DND-41 (cell line): Measurements from ENCODE around the gene SYT9.

Experiments used
- ATAC-seq: fragments of 200-7000 bp; cut with Tn5 transposase; 3 replicates; pipeline ENCODE4 v1.9.1; 2021; ENCODE audit warnings: low read depth; ENCODE audit not compliant: insufficient read depth
- DNase-seq: peaks from one replicate; pipeline ENCODE4 v3.0.0-alpha.2; 2020
- H2AFZ ChIP-seq: 2 replicates; pipeline ENCODE4 v1.6.0; 2012; ENCODE audit warnings: low read depth, low read length
- H3K27ac ChIP-seq: 2 replicates; pipeline ENCODE4 v1.5.1; 2012; ENCODE audit warnings: low read length, inconsistent platforms
- H3K27me3 ChIP-seq: fragments of 200-600 bp; sonication (generic); 2 replicates; pipeline ENCODE4 v1.6.0; 2012; ENCODE audit warnings: low read length, mild to moderate bottlenecking, inconsistent platforms; ENCODE audit not compliant: insufficient read depth, poor library complexity
- H3K36me3 ChIP-seq: 2 replicates; pipeline ENCODE4 v1.5.1; 2012; ENCODE audit warnings: low read length, inconsistent platforms; ENCODE audit not compliant: insufficient read depth
- H3K4me1 ChIP-seq: 2 replicates; pipeline ENCODE4 v1.5.1; 2012; ENCODE audit warnings: mild to moderate bottlenecking, low read length; ENCODE audit not compliant: insufficient read depth
- H3K4me2 ChIP-seq: 2 replicates; pipeline ENCODE4 v1.6.0; 2012; ENCODE audit warnings: mild to moderate bottlenecking, moderate library complexity, low read length, inconsistent platforms; ENCODE audit not compliant: insufficient read depth
- H3K4me3 ChIP-seq, 2 experiments: fragments of 200-600 bp in 1 of 2; shearing (Covaris generic) in 1 of 2; 2 replicates each; pipeline ENCODE4 v1.5.1; 2012 to 2016; ENCODE audit warnings: inconsistent platforms in 2 of 2, low read length in 2 of 2, mild to moderate bottlenecking in 2 of 2, low read depth in 1 of 2, moderate library complexity in 1 of 2
- H3K79me2 ChIP-seq: 2 replicates; pipeline ENCODE4 v1.6.0; 2012; ENCODE audit warnings: low read length, inconsistent platforms; ENCODE audit not compliant: insufficient read depth
- H3K9ac ChIP-seq: 2 replicates; pipeline ENCODE4 v1.6.0; 2012; ENCODE audit warnings: low read depth, mild to moderate bottlenecking, inconsistent platforms, low read length, moderate library complexity
- H3K9me3 ChIP-seq: 2 replicates; pipeline ENCODE4 v1.5.1; 2012; ENCODE audit warnings: low read length, moderate library complexity, mild to moderate bottlenecking, inconsistent platforms; ENCODE audit not compliant: insufficient read depth, severe bottlenecking
- H4K20me1 ChIP-seq: 2 replicates; pipeline ENCODE4 v1.6.0; 2012; ENCODE audit warnings: low read length; ENCODE audit not compliant: insufficient read depth
- EZH2 ChIP-seq: IDR thresholded peaks from 3 replicates; pipeline ENCODE4 v1.6.1; 2012; ENCODE audit warnings: borderline replicate concordance, low read depth, mild to moderate bottlenecking, moderate library complexity, low read length, inconsistent platforms; ENCODE audit not compliant: severe bottlenecking
- TF ChIP-seq, protein P1 (sequence below): IDR thresholded peaks from 2 replicates; pipeline ENCODE4 v1.5.1; 2012; ENCODE audit warnings: borderline replicate concordance, low read length, moderate library complexity, mild to moderate bottlenecking; ENCODE audit not compliant: poor library complexity, severe bottlenecking; ENCODE audit errors: extremely low read depth

Gene SYT9

DNA sequence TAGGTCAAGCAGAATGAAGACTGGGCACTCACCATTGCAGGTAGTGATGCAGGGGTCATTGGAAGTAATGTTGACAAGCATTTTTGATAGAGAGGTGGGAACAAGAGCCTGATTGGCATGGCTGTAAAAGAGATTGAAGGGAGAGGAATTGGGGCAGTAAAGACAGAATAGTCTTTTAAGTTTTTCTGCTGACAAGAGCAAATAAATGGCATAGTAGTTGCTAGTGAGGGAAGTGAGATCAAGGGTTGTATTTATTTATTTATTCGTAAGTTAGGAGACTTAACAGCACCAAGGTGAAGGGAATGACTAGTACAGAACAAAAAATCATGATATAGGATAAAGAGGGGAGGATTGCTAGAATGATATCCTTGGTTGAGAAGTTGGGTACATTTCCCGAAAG lies 11.0 kb downstream of the SYT9 start:
- H3K27me3 ChIP-seq: no peaks in the 10 kb centered on the region
- no peaks in the 10 kb centered on the region for H3K79me2 ChIP-seq
- no peaks in the 10 kb centered on the region for H3K4me1 ChIP-seq
- H3K9ac ChIP-seq: no peak overlapping the region
- no peak overlapping the region for H3K4me3 ChIP-seq
- ATAC-seq (no peak), DNase-seq (no peak)
- H3K9me3 ChIP-seq: no peaks in the 10 kb centered on the region
- H3K27ac ChIP-seq: no peak overlapping the region
- no peak for TF ChIP-seq EZH2
- TF ChIP-seq, protein P1, sequence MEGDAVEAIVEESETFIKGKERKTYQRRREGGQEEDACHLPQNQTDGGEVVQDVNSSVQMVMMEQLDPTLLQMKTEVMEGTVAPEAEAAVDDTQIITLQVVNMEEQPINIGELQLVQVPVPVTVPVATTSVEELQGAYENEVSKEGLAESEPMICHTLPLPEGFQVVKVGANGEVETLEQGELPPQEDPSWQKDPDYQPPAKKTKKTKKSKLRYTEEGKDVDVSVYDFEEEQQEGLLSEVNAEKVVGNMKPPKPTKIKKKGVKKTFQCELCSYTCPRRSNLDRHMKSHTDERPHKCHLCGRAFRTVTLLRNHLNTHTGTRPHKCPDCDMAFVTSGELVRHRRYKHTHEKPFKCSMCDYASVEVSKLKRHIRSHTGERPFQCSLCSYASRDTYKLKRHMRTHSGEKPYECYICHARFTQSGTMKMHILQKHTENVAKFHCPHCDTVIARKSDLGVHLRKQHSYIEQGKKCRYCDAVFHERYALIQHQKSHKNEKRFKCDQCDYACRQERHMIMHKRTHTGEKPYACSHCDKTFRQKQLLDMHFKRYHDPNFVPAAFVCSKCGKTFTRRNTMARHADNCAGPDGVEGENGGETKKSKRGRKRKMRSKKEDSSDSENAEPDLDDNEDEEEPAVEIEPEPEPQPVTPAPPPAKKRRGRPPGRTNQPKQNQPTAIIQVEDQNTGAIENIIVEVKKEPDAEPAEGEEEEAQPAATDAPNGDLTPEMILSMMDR: no peak
- no peak overlapping the region for H2AFZ ChIP-seq
- no peaks in the 10 kb centered on the region for H3K36me3 ChIP-seq
- H3K4me2 ChIP-seq: no peak overlapping the region
- H4K20me1 ChIP-seq: no peaks in the 10 kb centered on the region

DNA sequence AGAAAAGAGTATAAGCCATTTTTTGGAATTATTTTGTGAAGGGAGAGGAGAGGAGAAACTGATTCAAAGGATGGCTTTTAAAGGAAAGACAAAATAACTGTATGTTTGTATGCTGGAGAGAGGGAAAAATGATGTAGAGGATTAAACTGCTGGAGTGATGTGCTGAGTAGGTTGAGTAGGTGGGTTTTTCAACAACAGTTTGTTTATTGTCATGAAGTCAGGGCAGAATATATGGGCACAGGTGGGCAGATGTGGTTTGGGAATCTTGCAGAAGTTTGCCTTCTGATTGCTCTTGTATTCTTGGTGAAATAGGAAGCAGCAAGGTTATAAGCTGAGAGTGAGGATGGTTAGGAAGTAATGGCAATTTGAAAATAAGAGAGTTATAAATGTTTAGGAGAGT lies 12.1 kb downstream of the SYT9 start:
- DNase-seq (no peak), ATAC-seq (no peak)
- Histone ChIP-seq H3K4me2 (no peak overlapping the region), H2AFZ (no peak overlapping the region), H3K79me2 (no peaks in the 10 kb centered on the region), H3K9ac (no peak overlapping the region), H3K4me1 (no peaks in the 10 kb centered on the region), H3K4me3 (no peak overlapping the region), H4K20me1 (no peaks in the 10 kb centered on the region), H3K9me3 (no peaks in the 10 kb centered on the region), H3K27ac (no peak overlapping the region), H3K27me3 (no peaks in the 10 kb centered on the region), H3K36me3 (no peaks in the 10 kb centered on the region)
- TF ChIP-seq EZH2: no peak
- TF ChIP-seq, protein P1: no peak

DNA sequence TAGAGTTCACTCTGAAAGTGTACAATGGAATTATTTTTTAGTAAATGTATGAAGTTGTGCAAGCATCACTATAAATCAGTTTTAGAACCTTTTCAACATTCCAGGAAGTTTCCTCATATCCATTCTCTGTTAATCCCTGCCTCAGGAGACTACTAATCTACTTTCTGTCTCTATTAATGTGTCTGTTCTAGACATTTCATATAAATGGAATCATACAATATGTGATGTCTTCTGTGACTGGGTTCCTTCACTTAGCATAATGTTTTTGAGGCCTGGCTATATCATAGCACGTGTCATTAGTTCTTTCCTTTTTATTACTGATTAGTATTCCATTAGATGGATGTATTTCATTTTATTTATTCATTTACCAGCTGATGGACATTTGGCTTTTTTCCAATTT lies 17.1 kb downstream of the SYT9 start:
- Histone ChIP-seq H3K9me3 (no peaks in the 10 kb centered on the region), H3K9ac (no peak overlapping the region), H3K4me2 (no peak overlapping the region), H2AFZ (no peak overlapping the region), H3K36me3 (no peaks in the 10 kb centered on the region), H3K4me3 (no peak overlapping the region), H3K79me2 (no peaks in the 10 kb centered on the region), H3K27me3 (peaks cover 4% of the 10 kb centered on the region), H4K20me1 (no peaks in the 10 kb centered on the region), H3K4me1 (no peaks in the 10 kb centered on the region), H3K27ac (no peak overlapping the region)
- ATAC-seq: no peak
- TF ChIP-seq, protein P1: no peak
- TF ChIP-seq EZH2: no peak
- no peak for DNase-seq
